HCT116 (cell line): ENCODE measurements around the gene IST1. TPM values are rescaled to one million over a fixed set of nuclear protein-coding genes. Genes with fewer than 3 reads are reported as not detected.

Source experiments
- ATAC-seq: fragments of 200-7000 bp; cut with Tn5 transposase; 2 replicates; pipeline ENCODE4 v1.9.1; 2020; ENCODE audit warnings: mild to moderate bottlenecking, moderate library complexity
- BruUV-seq: library from RNA; stranded (reverse); fragments of 400-500 nt; replicated peaks from 2 replicates; lab custom pipeline; 2021; lab: Mats Ljungman, UMichigan
- CTCF ChIA-PET: fragments of 300-600 bp; sonication (Branson Sonifier 250); formaldehyde crosslinking; loops from one replicate; lab custom pipeline; 2021; ENCODE audit warnings: antibody characterized with exemption; lab: Charles Lee
- POLR2A ChIA-PET: fragments of 300-600, 350-600 bp; sonication (Branson Sonifier 250); formaldehyde crosslinking; loops from one replicate; lab custom pipeline; 2021; ENCODE audit warnings: antibody characterized with exemption; lab: Charles Lee
- RAD21 ChIA-PET, 2 experiments: fragments of 300-600 bp; sonication (Branson Sonifier 250); formaldehyde crosslinking; loops; one replicate each; lab custom pipeline; 2023; ENCODE audit warnings: low total read pairs in 2 of 2; ENCODE audit not compliant: uncharacterized antibody in 2 of 2, unreplicated experiment in 2 of 2, low non-redundant PET in 1 of 2; lab: Charles Lee
- DNase-seq: peaks from one replicate; pipeline ENCODE4 v3.0.0-alpha.2; 2010; ENCODE audit warnings: low read depth, low spot score
- H2AFZ ChIP-seq: fragments of 200-600 bp; shearing (Covaris generic), sonication (generic); 2 replicates; pipeline ENCODE4 v1.6.1; 2017; ENCODE audit warnings: low read depth, mixed run types, mixed read lengths, antibody characterized with exemption, low read length; ENCODE audit not compliant: poor library complexity, severe bottlenecking
- H3K27ac ChIP-seq: 2 replicates; pipeline ENCODE4 v1.5.1; 2012; ENCODE audit warnings: low read depth, low read length
- H3K27me3 ChIP-seq: fragments of 200-600 bp; sonication (generic); 2 replicates; pipeline ENCODE4 v1.6.1; 2016; ENCODE audit warnings: mixed run types, low read length, mixed read lengths; ENCODE audit not compliant: insufficient read depth
- H3K36me3 ChIP-seq, 2 experiments: fragments of 200-500 bp in 1 of 2; fragments of 200-600 bp in 1 of 2; sonication (Bioruptor generic) in 1 of 2; sonication (generic) in 1 of 2; 2 replicates each; pipeline versions ENCODE4 v1.5.1 to v1.6.1; 2014 to 2016; ENCODE audit warnings: low read length in 2 of 2, inconsistent platforms in 1 of 2, mixed read lengths in 1 of 2, mixed run types in 1 of 2; ENCODE audit not compliant: insufficient read depth in 2 of 2, control insufficient read depth in 1 of 2
- H3K4me1 ChIP-seq, 2 experiments: fragments of 200-600 bp in 1 of 2; sonication (generic) in 1 of 2; 2 replicates each; pipeline versions ENCODE4 v1.5.1 to v1.6.1; 2012 to 2017; ENCODE audit warnings: low read length in 2 of 2, inconsistent platforms in 1 of 2, mild to moderate bottlenecking in 1 of 2, mixed read lengths in 1 of 2, mixed run types in 1 of 2, moderate library complexity in 1 of 2; ENCODE audit not compliant: insufficient read depth in 2 of 2, control insufficient read depth in 1 of 2
- H3K4me2 ChIP-seq: fragments of 200-600 bp; sonication (generic); 2 replicates; pipeline ENCODE4 v1.6.1; 2017; ENCODE audit warnings: mixed run types, low read length, mixed read lengths
- H3K4me3 ChIP-seq, 2 experiments: fragments of 200-600 bp in 1 of 2; sonication (generic) in 1 of 2; replicated peaks in 1 of 2; 2 replicates each; pipeline ENCODE4 v1.5.1; 2011 to 2016; ENCODE audit warnings: low read length in 2 of 2, control low read depth in 1 of 2, low read depth in 1 of 2, mild to moderate bottlenecking in 1 of 2, mixed read lengths in 1 of 2, mixed run types in 1 of 2
- H3K79me2 ChIP-seq: fragments of 200-600 bp; sonication (generic); 2 replicates; pipeline ENCODE4 v1.6.1; 2017; ENCODE audit warnings: mild to moderate bottlenecking, mixed run types, low read length, moderate library complexity, mixed read lengths; ENCODE audit not compliant: insufficient read depth
- H3K9ac ChIP-seq: fragments of 200-600 bp; sonication (generic); 2 replicates; pipeline ENCODE4 v1.6.1; 2016; ENCODE audit warnings: low read length, mixed read lengths
- H3K9me2 ChIP-seq: fragments of 200-600 bp; sonication (generic), shearing (Covaris generic); 2 replicates; pipeline ENCODE4 v1.6.1; 2017; ENCODE audit warnings: mixed run types, mild to moderate bottlenecking, moderate library complexity; ENCODE audit not compliant: insufficient read depth
- H3K9me3 ChIP-seq, 2 experiments: fragments of 200-500 bp in 1 of 2; fragments of 200-600 bp in 1 of 2; sonication (Bioruptor generic) in 1 of 2; sonication (generic) in 1 of 2; 2 replicates each; pipeline ENCODE4 v1.6.1; 2014 to 2017; ENCODE audit warnings: low read length in 2 of 2, mixed read lengths in 2 of 2, inconsistent platforms in 1 of 2, low read depth in 1 of 2, mild to moderate bottlenecking in 1 of 2, mixed run types in 1 of 2, moderate library complexity in 1 of 2; ENCODE audit not compliant: control insufficient read depth in 1 of 2, insufficient read depth in 1 of 2
- H4K20me1 ChIP-seq: fragments of 200-600 bp; sonication (generic), shearing (Covaris generic); 2 replicates; pipeline ENCODE4 v1.6.1; 2017; ENCODE audit warnings: mixed run types, mild to moderate bottlenecking, moderate library complexity; ENCODE audit not compliant: insufficient read depth
- EZH2 ChIP-seq: fragments of 200-600 bp; sonication (generic); IDR thresholded peaks from 2 replicates; pipeline ENCODE4 v1.6.1; 2017; ENCODE audit warnings: antibody characterized with exemption, mixed run types
- EZH2phosphoT487 ChIP-seq: fragments of 200-600 bp; IDR thresholded peaks from 2 replicates; pipeline ENCODE4 v1.6.1; 2018; ENCODE audit warnings: antibody characterized with exemption, borderline replicate concordance
- FOSL1 ChIP-seq: IDR thresholded peaks from 2 replicates; pipeline ENCODE4 v1.6.1; 2012; ENCODE audit warnings: low read depth
- POLR2A ChIP-seq: IDR thresholded peaks from 2 replicates; pipeline ENCODE4 v1.7.0; 2011; ENCODE audit warnings: borderline replicate concordance; ENCODE audit not compliant: insufficient read depth, insufficient read length; ENCODE audit errors: extremely low read depth
- SP1 ChIP-seq: IDR thresholded peaks from 2 replicates; pipeline ENCODE4 v1.6.1; 2012; ENCODE audit warnings: low read depth
- ZBTB33 ChIP-seq: IDR thresholded peaks from 2 replicates; pipeline ENCODE4 v1.6.1; 2011; ENCODE audit warnings: mild to moderate bottlenecking, low read length, moderate library complexity; ENCODE audit not compliant: insufficient replicate concordance; ENCODE audit errors: extremely low read depth
- intact Hi-C: fragments of 100-400 bp; cut with micrococcal nuclease; formaldehyde crosslinking; loops from 2 replicates; pipeline ENCODE4 v1.10.0; 2022
- total RNA-seq: library from RNA; stranded (reverse); gene quantifications from one replicate; pipeline ENCODE4 v1.2.1, GENCODE V29; 2021; ENCODE audit not compliant: unreplicated experiment
- TF ChIP-seq, protein P1 (sequence below): IDR thresholded peaks from 2 replicates; pipeline ENCODE4 v1.6.1; 2012
- TF ChIP-seq, protein P2 (sequence below), 3 experiments: fragments of 200-600 bp in 1 of 3; sonication (generic) in 1 of 3; IDR thresholded peaks in 2 of 3; conservative IDR thresholded peaks in 1 of 3; 2 replicates each; pipeline ENCODE4 v1.5.1; 2012 to 2017; ENCODE audit warnings: low read depth in 2 of 3, low read length in 2 of 3, antibody characterized with exemption in 1 of 3, borderline replicate concordance in 1 of 3, control low read depth in 1 of 3, mild to moderate bottlenecking in 1 of 3, mixed read lengths in 1 of 3, mixed run types in 1 of 3, moderate library complexity in 1 of 3; ENCODE audit not compliant: insufficient read depth in 1 of 3

The IST1 gene
- total RNA-seq, 1 experiment from 2014 or later: 191 TPM

DNA sequence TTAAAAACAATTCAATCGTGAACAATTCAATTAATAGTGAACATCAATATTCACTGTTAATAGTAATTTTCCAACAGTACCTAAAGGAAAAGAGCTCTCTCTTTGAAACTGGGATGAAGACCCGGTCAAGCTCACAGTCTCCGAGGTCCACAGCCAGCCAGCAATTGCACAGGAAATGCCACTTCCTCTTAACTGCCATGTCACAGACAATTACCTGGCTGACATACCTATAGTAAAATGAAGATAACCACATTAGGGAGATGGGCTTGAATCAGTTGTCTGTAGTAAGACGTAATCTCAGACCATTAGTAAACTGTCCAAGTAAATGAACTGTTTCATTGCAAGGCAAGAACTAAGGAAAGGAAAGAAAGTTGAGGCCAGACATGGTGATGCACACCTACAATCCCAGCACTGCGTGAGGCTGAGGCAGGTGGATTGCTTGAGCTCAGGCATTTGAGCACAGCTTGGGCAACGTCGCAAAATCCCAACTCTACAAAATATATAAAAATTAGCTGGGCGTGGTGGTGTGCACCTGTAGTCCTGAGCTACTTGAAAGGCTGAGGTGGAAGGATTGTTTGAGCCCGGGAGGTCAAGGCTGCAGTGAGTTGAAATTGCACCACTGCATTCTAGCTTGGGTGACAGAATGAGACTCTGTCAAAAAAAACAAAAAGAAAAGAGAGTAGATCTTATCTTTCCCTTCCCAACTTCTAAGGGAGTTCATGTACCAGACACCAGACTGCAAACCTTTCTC, 68.0 kb downstream of the IST1 start:
- Histone ChIP-seq H3K9me2 (no peaks in the 10 kb centered on the region), H3K36me3 (no peaks in the 10 kb centered on the region), H3K27me3 (no peaks in the 10 kb centered on the region), H3K4me3 (no peak overlapping the region), H3K4me2 (no peak overlapping the region), H3K4me1 (peaks cover 0 to 5% of the 10 kb centered on the region in 2 experiments; a peak in 1 of 4 replicates), H3K27ac (no peak overlapping the region), H3K9me3 (no peaks in the 10 kb centered on the region), H3K9ac (no peak overlapping the region), H3K79me2 (no peaks in the 10 kb centered on the region), H2AFZ (no peak overlapping the region), H4K20me1 (no peaks in the 10 kb centered on the region)
- TF ChIP-seq EZH2phosphoT487: no peak
- TF ChIP-seq POLR2A: no peak
- TF ChIP-seq, protein P1, sequence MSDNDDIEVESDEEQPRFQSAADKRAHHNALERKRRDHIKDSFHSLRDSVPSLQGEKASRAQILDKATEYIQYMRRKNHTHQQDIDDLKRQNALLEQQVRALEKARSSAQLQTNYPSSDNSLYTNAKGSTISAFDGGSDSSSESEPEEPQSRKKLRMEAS: no peak
- no peak for TF ChIP-seq SP1
- TF ChIP-seq ZBTB33: no peak
- no peak for TF ChIP-seq EZH2
- no peak for TF ChIP-seq FOSL1
- TF ChIP-seq, protein P2, sequence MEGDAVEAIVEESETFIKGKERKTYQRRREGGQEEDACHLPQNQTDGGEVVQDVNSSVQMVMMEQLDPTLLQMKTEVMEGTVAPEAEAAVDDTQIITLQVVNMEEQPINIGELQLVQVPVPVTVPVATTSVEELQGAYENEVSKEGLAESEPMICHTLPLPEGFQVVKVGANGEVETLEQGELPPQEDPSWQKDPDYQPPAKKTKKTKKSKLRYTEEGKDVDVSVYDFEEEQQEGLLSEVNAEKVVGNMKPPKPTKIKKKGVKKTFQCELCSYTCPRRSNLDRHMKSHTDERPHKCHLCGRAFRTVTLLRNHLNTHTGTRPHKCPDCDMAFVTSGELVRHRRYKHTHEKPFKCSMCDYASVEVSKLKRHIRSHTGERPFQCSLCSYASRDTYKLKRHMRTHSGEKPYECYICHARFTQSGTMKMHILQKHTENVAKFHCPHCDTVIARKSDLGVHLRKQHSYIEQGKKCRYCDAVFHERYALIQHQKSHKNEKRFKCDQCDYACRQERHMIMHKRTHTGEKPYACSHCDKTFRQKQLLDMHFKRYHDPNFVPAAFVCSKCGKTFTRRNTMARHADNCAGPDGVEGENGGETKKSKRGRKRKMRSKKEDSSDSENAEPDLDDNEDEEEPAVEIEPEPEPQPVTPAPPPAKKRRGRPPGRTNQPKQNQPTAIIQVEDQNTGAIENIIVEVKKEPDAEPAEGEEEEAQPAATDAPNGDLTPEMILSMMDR (IDR thresholded peaks at IDR 0.05 in 2 of 3, conservative IDR thresholded peaks at IDR 0.05 in 1 of 3; ENCODE audit: borderline replicate concordance in 1 of 3, insufficient read depth in 1 of 3, low read depth in 2 of 3, low read length in 2 of 3): no peak
- ChIA-PET RAD21 (interaction anchor here in 1 of 2 experiments (0.6 kb wide), 1 partner anchor 44 kb away, joined by 3 read pairs; no protein-coding TSS in a partner anchor), CTCF (no interaction called here), POLR2A (no interaction called here)
- intact Hi-C loops: loop anchor here (10.0 kb wide), 1 partner anchor 178 kb away; no protein-coding TSS in a partner anchor
- ATAC-seq: no peak
- no TSS peak for BruUV-seq
- DNase-seq: no peak
